ENCODE data around the gene KLHL30. TPM values are rescaled to one million over a fixed set of nuclear protein-coding genes. Genes with fewer than 3 reads are reported as not detected.
A peak's percentile ranks its signal among the peaks of the same experiment; 100 is the strongest.

The KLHL30 gene
- total and polyA plus RNA-seq, 3 experiments from 2014 or later, result not detected

DNA sequence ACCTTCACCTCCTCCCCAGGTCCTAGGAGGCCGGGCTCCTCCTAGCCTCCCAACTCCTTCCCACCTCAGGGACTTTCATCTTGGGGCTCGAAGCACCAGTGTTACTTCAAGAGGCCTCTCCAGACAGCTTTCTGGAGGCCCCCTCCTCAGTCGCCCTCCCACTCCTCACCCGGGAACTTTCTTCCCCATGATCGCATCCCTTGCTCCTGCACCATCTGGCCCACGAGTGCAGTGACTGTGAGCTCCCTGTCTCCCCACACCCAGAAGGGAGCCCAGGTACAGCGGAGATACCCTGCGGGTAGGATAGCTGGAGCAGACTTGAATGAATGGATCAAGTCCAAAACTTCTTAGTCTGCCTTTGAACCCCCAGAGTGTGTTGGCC, 26.4 kb downstream of the KLHL30 start:
- Histone ChIP-seq H3K36me3 (ENCODE audit: insufficient read depth, low read length) (peaks cover 4% of the 10 kb centered on the region), H3K9me3 (ENCODE audit: low read length) (no peaks in the 10 kb centered on the region), H3K27me3 (ENCODE audit: insufficient read depth, low read length, poor library complexity, severe bottlenecking) (no peaks in the 10 kb centered on the region), H3K4me3 (ENCODE audit: low read length) (no peak overlapping the region), H3K4me1 (ENCODE audit: insufficient read depth, low read length) (peaks cover under 1% of the 10 kb centered on the region), H3K27ac (ENCODE audit: low read depth, low read length) (no peak overlapping the region)
- Mint-ChIP-seq H3K4me1 (peaks cover 0 to 21% (median 9%) of the 10 kb centered on the region in 3 donors), H3K4me3 (no peak overlapping the region), H3K27ac (peak overlapping the region in 1 of 8 donors; percentile 19), H3K36me3 (peaks cover 0 to 27% (median under 1%) of the 10 kb centered on the region in 3 donors), H3K27me3 (peaks cover 6 to 16% of the 10 kb centered on the region in 2 donors), H3K9me3 (no peaks in the 10 kb centered on the region)
- DNase-seq, result no peak
- ChIA-PET CTCF (no interaction called here), POLR2A (no interaction called here)

DNA sequence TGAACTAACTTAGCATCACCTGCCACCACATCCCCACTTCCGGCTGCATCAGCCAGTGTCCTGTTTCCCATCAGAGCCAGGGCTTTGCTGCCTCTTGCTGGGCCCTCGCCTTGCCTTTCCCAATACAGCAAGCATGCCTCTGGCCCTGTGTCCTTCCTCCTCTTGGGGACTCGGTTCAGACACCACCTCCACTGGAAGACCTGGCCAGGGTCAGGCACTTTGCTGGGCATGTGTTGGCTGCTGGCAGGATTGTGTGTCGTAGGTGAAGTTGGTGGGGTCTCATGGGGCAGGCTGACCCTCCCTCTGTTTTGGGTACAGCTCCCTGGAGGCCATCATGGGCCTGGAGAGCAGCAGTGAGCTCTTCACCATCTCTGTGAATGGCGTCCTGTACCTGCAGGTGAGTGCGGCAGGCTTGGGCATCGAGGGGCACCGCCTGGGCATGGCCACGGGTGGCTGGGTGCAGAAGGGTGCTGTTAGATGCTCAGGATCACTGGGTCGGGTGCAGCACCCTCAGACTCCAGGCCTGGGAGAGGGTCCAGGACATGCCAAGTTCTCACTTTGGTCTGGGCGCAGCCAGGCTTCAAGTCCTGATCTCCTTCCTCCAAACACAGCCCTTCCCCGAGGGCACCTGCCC, 26.9 kb downstream of the KLHL30 start:
- Histone ChIP-seq H3K4me3 (ENCODE audit: low read length) (no peak overlapping the region), H3K4me1 (ENCODE audit: insufficient read depth, low read length) (no peaks in the 10 kb centered on the region), H3K27ac (ENCODE audit: low read depth, low read length) (no peak overlapping the region), H3K27me3 (ENCODE audit: insufficient read depth, low read length, poor library complexity, severe bottlenecking) (no peaks in the 10 kb centered on the region), H3K9me3 (ENCODE audit: low read length) (no peaks in the 10 kb centered on the region), H3K36me3 (ENCODE audit: insufficient read depth, low read length) (peaks cover 9% of the 10 kb centered on the region)
- H3K27me3 Mint-ChIP-seq, result peaks cover 4 to 11% of the 10 kb centered on the region in 2 donors
- POLR2A ChIA-PET, result no interaction called here
- H3K36me3 Mint-ChIP-seq, result peaks cover 3 to 32% (median 3%) of the 10 kb centered on the region in 3 donors
- peaks cover 0 to 17% (median 9%) of the 10 kb centered on the region in 3 donors for H3K4me1 Mint-ChIP-seq
- H3K27ac Mint-ChIP-seq, result no peak overlapping the region
- CTCF ChIA-PET, result no interaction called here
- no peaks in the 10 kb centered on the region for H3K9me3 Mint-ChIP-seq
- DNase-seq, result no peak
- H3K4me3 Mint-ChIP-seq, result no peak overlapping the region

GRCh38 chr2:238166391-238167343, 28.2 kb downstream of the KLHL30 start:
- CTCF ChIA-PET, result no interaction called here
- peaks cover 3 to 41% (median 6%) of the 10 kb centered on the region in 3 donors for H3K36me3 Mint-ChIP-seq
- H3K27me3 Mint-ChIP-seq, result peaks cover 4 to 7% of the 10 kb centered on the region in 2 donors
- H3K9me3 ChIP-seq (ENCODE audit: low read length), result no peaks in the 10 kb centered on the region
- DNase-seq, result no peak
- no peaks in the 10 kb centered on the region for H3K9me3 Mint-ChIP-seq
- no peak overlapping the region for H3K27ac ChIP-seq (ENCODE audit: low read depth, low read length)
- peaks cover 0 to 13% (median 6%) of the 10 kb centered on the region in 3 donors for H3K4me1 Mint-ChIP-seq
- no peaks in the 10 kb centered on the region for H3K4me1 ChIP-seq (ENCODE audit: insufficient read depth, low read length)
- H3K4me3 ChIP-seq (ENCODE audit: low read length), result no peak overlapping the region
- no peaks in the 10 kb centered on the region for H3K27me3 ChIP-seq (ENCODE audit: insufficient read depth, low read length, poor library complexity, severe bottlenecking)
- peaks cover 13% of the 10 kb centered on the region for H3K36me3 ChIP-seq (ENCODE audit: insufficient read depth, low read length)
- POLR2A ChIA-PET, result no interaction called here
- no peak overlapping the region for H3K4me3 Mint-ChIP-seq
- H3K27ac Mint-ChIP-seq, result no peak overlapping the region

- no peaks in the 10 kb centered on the region for H3K9me3 ChIP-seq (ENCODE audit: low read length)
- H3K36me3 Mint-ChIP-seq, result peaks cover 3 to 48% (median 8%) of the 10 kb centered on the region in 3 donors
- peaks cover 0 to 13% (median 6%) of the 10 kb centered on the region in 3 donors for H3K4me1 Mint-ChIP-seq
- no peak for DNase-seq
- H3K27ac Mint-ChIP-seq, result no peak overlapping the region
- H3K27me3 ChIP-seq (ENCODE audit: insufficient read depth, low read length, poor library complexity, severe bottlenecking), result no peaks in the 10 kb centered on the region
- H3K27me3 Mint-ChIP-seq, result peaks cover 4 to 7% of the 10 kb centered on the region in 2 donors
- H3K27ac ChIP-seq (ENCODE audit: low read depth, low read length), result no peak overlapping the region
- CTCF ChIA-PET, result no interaction called here
- H3K4me3 Mint-ChIP-seq, result no peak overlapping the region
- H3K36me3 ChIP-seq (ENCODE audit: insufficient read depth, low read length), result peaks cover 15% of the 10 kb centered on the region
- no peaks in the 10 kb centered on the region for H3K9me3 Mint-ChIP-seq
- no peak overlapping the region for H3K4me3 ChIP-seq (ENCODE audit: low read length)
- POLR2A ChIA-PET, result no interaction called here
- H3K4me1 ChIP-seq (ENCODE audit: insufficient read depth, low read length), result no peaks in the 10 kb centered on the region
Measured at GRCh38 chr2:238167344-238167715, 28.9 kb downstream of the KLHL30 start.

DNA sequence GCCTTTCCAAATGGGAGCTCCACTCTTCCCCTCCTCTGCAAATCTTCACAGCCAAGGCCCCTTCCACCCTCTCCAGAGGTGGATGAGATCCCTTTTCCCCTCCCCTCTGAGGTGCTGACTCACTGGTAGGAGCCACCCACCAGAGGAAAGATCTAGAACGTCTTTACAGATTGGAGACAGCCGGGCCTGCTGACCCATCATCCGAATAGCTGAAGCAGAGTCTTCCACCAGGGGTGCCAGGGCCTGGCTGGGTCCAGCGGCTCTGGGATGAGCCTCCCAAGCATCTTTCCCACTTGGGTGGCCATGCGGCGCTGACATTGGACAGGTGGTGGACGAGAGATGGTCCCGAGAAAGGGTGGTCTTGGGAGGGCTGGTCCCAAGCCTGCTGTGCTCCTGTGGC, 29.3 kb downstream of the KLHL30 start:
- no peak overlapping the region for H3K27ac ChIP-seq (ENCODE audit: low read depth, low read length)
- H3K27ac Mint-ChIP-seq, result no peak overlapping the region
- H3K4me3 ChIP-seq (ENCODE audit: low read length), result no peak overlapping the region
- H3K4me1 Mint-ChIP-seq, result peaks cover 0 to 13% (median 6%) of the 10 kb centered on the region in 3 donors
- ChIA-PET CTCF (no interaction called here), POLR2A (no interaction called here)
- H3K27me3 Mint-ChIP-seq, result peaks cover 4 to 7% of the 10 kb centered on the region in 2 donors
- H3K4me3 Mint-ChIP-seq, result no peak overlapping the region
- H3K4me1 ChIP-seq (ENCODE audit: insufficient read depth, low read length), result no peaks in the 10 kb centered on the region
- DNase-seq, result no peak
- no peaks in the 10 kb centered on the region for H3K9me3 ChIP-seq (ENCODE audit: low read length)
- H3K27me3 ChIP-seq (ENCODE audit: insufficient read depth, low read length, poor library complexity, severe bottlenecking), result no peaks in the 10 kb centered on the region
- H3K36me3 Mint-ChIP-seq, result peaks cover 3 to 52% (median 10%) of the 10 kb centered on the region in 3 donors
- H3K9me3 Mint-ChIP-seq, result no peaks in the 10 kb centered on the region
- peaks cover 19% of the 10 kb centered on the region for H3K36me3 ChIP-seq (ENCODE audit: insufficient read depth, low read length)

GRCh38 chr2:238168196-238169047, 30.0 kb downstream of the KLHL30 start:
- H3K9me3 Mint-ChIP-seq, result no peaks in the 10 kb centered on the region
- H3K27ac Mint-ChIP-seq, result peak overlapping the region in 1 of 8 donors; percentile 69
- ChIA-PET POLR2A (no interaction called here), CTCF (no interaction called here)
- no peak for DNase-seq
- Histone ChIP-seq H3K36me3 (ENCODE audit: insufficient read depth, low read length) (peaks cover 25% of the 10 kb centered on the region), H3K4me3 (ENCODE audit: low read length) (no peak overlapping the region), H3K9me3 (ENCODE audit: low read length) (no peaks in the 10 kb centered on the region), H3K27ac (ENCODE audit: low read depth, low read length) (no peak overlapping the region), H3K4me1 (ENCODE audit: insufficient read depth, low read length) (no peaks in the 10 kb centered on the region), H3K27me3 (ENCODE audit: insufficient read depth, low read length, poor library complexity, severe bottlenecking) (no peaks in the 10 kb centered on the region)
- H3K4me1 Mint-ChIP-seq, result peaks cover 0 to 10% (median 6%) of the 10 kb centered on the region in 3 donors
- H3K4me3 Mint-ChIP-seq, result no peak overlapping the region
- H3K27me3 Mint-ChIP-seq, result peaks cover 4 to 7% of the 10 kb centered on the region in 2 donors
- H3K36me3 Mint-ChIP-seq, result peaks cover 8 to 59% (median 12%) of the 10 kb centered on the region in 3 donors

DNA sequence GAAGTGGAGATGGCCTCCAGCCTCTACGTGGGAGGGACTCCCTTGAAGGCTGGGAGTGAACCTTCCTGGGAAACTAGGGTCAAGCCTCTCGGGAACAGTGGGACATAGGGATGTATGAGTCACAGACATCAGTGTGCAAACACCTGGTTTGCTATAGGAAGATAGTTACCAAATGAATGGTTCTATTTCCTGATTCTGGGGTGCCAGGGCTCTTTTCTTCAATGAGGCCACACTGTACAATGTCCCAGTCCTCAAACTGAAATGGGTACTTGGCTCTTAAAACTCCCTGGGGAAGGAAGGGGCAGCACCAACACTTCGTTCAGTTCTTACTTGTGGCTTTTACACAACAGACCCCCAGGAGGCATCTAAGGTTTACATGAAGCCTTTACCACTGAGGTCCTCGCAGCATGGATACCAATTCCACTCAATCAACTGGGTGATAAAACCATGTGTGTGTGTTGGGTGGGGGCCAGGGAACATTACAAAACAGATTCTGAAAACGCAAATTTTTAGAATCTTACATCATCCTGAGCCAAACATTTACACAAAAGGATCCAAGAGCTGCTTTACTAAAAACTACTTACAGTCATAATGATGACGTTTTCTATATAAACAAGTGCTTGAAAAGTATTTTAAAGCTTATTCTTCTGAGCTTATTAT, 30.7 kb downstream of the KLHL30 start:
- Mint-ChIP-seq H3K36me3 (peaks cover 8 to 67% (median 16%) of the 10 kb centered on the region in 3 donors), H3K27me3 (peaks cover 4 to 7% of the 10 kb centered on the region in 2 donors), H3K4me3 (no peak overlapping the region), H3K27ac (peak overlapping the region in 2 of 8 donors; percentile 46 to 69), H3K4me1 (peaks cover 0 to 10% (median 6%) of the 10 kb centered on the region in 3 donors), H3K9me3 (no peaks in the 10 kb centered on the region)
- Histone ChIP-seq H3K4me3 (ENCODE audit: low read length) (no peak overlapping the region), H3K27ac (ENCODE audit: low read depth, low read length) (peak overlapping the region; percentile 11), H3K27me3 (ENCODE audit: insufficient read depth, low read length, poor library complexity, severe bottlenecking) (no peaks in the 10 kb centered on the region), H3K9me3 (ENCODE audit: low read length) (no peaks in the 10 kb centered on the region), H3K4me1 (ENCODE audit: insufficient read depth, low read length) (no peaks in the 10 kb centered on the region), H3K36me3 (ENCODE audit: insufficient read depth, low read length) (peaks cover 33% of the 10 kb centered on the region)
- DNase-seq, result no peak
- ChIA-PET POLR2A (no interaction called here), CTCF (no interaction called here)

Data from CD8-positive, alpha-beta memory T cell (primary cell).